ENCODE measurements around the gene PCYOX1L. TPM values are rescaled to one million over a fixed set of nuclear protein-coding genes. Genes with fewer than 3 reads are reported as not detected.

The PCYOX1L gene
- total RNA-seq, 2 experiments from 2014 or later: 21.7 to 22.3 TPM

DNA sequence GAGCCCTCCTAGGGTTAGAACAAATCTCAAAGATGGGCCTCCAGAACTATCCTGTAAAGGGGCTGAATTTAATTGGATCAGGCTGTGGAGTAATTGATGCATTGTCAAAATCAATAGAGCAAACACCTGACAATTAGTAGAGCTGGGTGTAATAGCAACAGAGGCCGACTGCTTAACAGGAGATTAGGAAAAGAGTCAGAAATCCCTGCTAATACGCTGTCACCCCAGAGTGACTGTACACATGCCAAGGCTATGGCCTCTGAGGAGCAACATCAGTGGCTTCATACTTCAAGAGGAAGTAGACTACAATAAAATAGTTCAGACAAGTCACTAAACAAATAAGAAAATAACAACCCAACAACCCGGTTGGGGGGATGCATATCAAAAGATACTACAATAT lies 31.2 kb upstream of the PCYOX1L start:
- CTCF ChIA-PET: interaction anchor here (0.7 to 1.4 kb wide), 2 partner anchors 9 to 46 kb away, joined by 3 to 4 read pairs; no protein-coding TSS in a partner anchor
- POLR2A ChIA-PET: no interaction called here

DNA sequence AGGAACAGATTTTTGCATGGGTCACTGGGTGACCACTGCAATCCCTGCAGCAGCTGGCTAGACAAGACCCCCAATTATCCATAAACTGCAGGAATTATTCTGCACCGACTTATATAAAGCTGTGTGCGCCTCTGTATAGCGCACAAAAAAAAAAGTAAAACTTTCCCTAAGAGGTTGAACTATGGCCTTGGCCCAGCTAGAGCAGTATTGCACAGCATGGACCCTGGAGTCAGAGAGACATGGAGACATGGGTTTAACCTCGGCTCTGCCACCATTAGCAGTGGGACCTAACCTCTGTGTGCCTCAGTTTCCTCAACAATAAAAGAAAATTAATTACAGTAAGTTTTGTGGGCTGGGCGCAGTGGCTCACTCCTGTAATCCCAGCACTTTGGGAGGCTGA lies 29.7 kb upstream of the PCYOX1L start:
- ChIA-PET POLR2A (no interaction called here), CTCF (no interaction called here)

DNA sequence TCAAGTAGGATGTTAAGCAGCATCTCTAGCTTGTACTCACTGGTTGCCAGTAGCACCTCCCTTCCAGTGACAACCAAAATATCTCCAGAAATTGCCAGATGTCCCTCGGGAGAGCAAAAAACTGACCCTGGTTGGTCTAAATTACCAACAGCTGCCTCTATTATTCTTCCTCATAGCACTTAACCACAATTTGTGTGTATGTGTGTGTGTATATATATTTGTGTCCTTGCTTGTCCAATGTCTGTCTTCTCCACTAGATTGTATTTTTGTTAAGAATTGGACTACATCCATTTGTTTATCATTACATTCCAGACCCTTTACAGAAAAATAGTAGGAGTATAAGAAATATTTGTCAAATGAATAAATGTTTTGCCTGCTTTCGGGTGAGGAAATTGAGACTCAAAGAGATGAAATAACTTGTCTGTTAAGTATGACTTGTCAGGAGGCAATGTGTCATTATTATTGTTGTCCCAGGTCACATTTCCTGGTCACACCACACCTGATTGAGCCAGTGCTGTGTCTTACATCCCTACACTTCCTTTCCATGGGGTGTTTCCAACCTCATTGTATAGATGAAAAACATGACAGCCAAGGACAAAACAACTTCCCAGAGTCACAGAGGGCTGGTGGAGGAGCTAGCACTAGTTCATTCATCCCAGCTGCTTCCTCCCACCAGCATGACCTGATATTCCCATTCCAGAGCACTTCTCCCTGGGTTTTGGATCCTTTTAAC lies 24.0 kb upstream of the PCYOX1L start:
- ChIA-PET CTCF (no interaction called here), POLR2A (no interaction called here)

DNA sequence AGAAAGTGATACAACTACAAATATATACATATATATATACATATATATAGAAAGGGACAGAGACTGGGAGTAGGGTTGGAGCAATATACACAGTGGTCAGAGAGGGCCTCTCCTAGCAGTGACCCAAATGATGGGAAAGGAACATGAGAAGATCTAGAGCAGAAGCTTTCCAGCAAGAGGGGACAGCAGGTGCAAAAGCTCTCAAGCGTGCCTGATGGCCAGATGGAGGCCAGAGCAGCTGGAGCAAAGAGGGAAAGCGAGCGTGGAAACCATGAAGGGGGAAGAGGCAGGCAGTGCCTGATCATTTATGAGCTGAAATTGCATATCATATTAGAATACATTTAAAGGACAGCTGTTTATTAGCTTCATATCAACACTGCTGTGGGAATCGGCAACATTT lies 20.1 kb upstream of the PCYOX1L start:
- ChIA-PET CTCF (no interaction called here), POLR2A (no interaction called here)

DNA sequence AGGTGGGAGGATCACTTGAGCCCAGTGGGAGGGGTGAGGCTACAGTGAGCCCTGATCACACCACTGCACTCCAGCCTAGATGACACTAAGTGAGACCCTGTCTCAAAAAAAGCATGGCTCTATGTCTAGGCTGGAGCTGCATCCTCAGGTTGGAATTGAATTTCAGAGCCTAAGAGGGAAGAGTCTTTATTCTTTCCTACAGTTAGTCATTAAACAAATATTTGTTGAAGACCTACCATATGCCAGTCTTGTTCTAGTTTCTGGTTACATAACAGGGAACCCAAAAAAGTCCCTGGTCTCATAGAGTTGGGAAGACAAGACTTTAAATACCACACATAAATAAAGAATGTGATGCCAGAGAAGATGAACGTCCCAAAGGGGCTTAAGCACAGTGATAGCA lies 19.5 kb upstream of the PCYOX1L start:
- POLR2A ChIA-PET: no interaction called here
- CTCF ChIA-PET: no interaction called here

DNA sequence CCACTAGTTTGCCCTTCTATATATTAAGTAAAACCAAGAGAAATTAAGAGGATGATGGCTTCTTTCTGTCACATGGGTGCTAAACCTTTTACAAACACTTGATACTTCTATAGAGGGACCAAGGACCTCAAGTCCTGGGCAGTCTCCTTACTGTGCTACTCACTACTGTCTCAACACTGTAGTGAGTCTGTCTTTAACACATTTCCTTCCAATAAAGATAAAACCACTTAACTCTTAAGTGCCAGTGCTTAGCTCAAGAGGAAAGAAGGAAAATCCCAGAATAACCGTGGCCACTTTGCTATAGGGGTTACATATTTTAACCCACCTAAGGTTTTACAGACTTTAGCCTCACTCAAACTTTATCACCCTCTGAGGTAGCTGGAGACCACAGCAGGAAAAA lies 16.9 kb upstream of the PCYOX1L start:
- POLR2A ChIA-PET: no interaction called here

DNA sequence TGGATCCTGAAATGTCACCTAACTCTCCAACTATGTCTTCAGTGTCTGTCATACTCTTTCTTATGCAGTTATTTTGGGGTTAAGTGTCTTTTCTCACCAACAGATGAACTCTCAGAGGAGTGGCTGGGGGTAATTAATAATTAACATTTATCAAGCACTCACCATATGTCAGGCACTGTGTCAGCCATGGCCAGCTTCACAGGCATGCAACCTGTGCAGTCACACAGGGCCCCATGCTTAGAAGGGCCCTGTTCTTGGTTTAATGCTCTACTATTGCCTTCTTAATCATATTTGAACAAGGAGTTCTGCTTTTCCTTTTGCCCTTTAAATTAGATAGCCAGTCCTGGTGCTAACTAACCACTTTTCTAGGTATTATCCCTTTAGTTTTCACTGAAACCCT lies 16.0 kb upstream of the PCYOX1L start:
- CTCF ChIA-PET: interaction anchor here (1.2 kb wide), 1 partner anchor 25 kb away, joined by 3 read pairs; no protein-coding TSS in a partner anchor
- POLR2A ChIA-PET: interaction anchor here (0.6 kb wide), 1 partner anchor 15 kb away, joined by 3 read pairs; no protein-coding TSS in a partner anchor

More for the DNA sequence above, 16.9 kb upstream of the PCYOX1L start:
- CTCF ChIA-PET: interaction anchor here (0.6 to 1.2 kb wide), 2 partner anchors 26 to 28 kb away, joined by 3 to 4 read pairs; no protein-coding TSS in a partner anchor

DNA sequence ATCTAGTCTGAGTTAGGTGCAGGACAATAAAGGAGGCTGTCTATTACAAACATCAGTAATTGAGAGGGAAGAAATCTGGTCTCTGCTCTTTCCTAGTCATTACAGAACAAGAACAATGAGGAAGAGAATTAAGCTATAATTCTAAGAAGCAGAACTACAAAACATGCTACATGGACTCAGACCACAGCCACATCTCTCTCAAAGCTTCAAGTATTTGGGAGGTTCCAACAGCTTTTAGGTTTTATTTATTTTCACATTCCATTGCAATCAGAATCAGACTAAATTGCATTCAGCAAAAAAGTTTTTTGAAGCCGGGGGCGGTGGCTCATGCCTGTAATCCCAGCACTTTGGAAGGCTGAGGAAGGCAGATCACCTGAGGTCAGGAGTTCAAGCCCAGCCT lies 13.7 kb upstream of the PCYOX1L start:
- CTCF ChIA-PET: interaction anchor here (1.1 to 2.6 kb wide), 4 partner anchors 11 to 29 kb away, joined by 3 to 17 read pairs (median 7); partner anchors contain the start of gene PCYOX1L
- POLR2A ChIA-PET: interaction anchor here (1.4 to 4.9 kb wide), 3 partner anchors 14 to 207 kb away, joined by 3 to 71 read pairs (median 9); partner anchors contain the start of genes CSNK1A1 and PCYOX1L

DNA sequence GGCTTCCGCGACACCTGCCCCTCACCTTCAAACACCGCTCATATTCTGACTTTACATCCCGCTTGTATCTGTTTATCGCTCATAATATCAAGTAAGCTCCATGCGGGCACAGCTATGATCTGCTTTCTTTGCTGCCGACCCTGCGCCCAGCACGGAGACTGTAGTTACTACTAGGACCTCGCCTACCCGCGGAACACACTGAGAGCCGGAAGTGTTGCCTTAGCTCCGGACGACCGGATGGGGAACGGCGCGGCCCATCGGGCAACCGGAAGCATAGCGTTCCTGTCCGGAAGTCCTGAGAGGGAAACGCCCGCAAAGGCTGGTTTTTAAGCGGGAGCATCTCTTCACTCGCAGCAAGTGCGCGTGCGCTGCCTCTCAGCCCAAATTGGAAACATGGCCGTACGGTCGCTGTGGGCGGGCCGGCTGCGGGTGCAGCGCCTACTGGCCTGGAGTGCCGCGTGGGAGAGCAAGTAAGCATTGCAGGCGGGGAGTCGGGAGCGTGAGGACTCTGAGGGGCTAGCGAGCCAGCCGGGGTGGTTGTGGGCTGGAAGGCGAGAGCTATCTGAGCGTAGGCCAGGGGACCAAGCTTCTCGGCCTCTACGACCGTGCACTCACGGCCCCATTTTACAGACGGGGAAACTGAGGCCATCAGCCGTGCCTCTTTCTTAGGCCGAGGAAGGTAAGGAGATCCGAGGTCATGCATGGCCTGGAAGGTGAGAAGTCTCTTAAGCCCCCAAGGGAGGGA lies 12.5 kb upstream of the PCYOX1L start, which contains the start of gene GRPEL2:
GRPEL2 (plus strand) TSS at position 353 of the 745 bp plus-strand sequence; CDS start at position 394, 41 bp downstream.
- ChIA-PET POLR2A (interaction anchor here (0.6 to 4.9 kb wide), 5 partner anchors 9 to 206 kb away, joined by 3 to 71 read pairs (median 4); partner anchors contain the start of genes CSNK1A1 and PCYOX1L), CTCF (interaction anchor here (1.0 to 2.6 kb wide), 6 partner anchors 10 to 28 kb away, joined by 3 to 17 read pairs (median 4); partner anchors contain the start of gene PCYOX1L)

DNA sequence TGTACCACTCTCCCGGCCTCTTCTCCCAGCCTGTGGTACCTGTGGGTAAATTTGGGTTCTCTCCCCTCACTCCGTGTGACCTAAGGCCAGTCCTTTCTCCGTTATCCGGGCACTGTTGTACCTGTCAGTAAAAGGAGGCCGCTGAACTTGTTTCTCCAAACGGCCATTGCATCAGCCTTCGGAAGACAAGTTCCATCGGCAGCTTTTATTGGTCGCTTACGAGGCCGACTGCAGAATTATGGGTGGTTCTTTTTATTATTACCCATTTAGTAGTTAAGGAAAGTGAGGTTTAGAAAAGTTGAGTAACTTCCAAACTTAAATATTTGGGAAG lies 12.0 kb upstream of the PCYOX1L start:
- POLR2A ChIA-PET: interaction anchor here (0.7 to 4.9 kb wide), 3 partner anchors 12 to 379 kb away, joined by 6 to 71 read pairs (median 9); partner anchors contain the start of genes CSNK1A1 and PCYOX1L
- CTCF ChIA-PET: interaction anchor here (0.6 to 2.6 kb wide), 3 partner anchors 9 to 180 kb away, joined by 4 to 17 read pairs (median 8); no protein-coding TSS in a partner anchor

DNA sequence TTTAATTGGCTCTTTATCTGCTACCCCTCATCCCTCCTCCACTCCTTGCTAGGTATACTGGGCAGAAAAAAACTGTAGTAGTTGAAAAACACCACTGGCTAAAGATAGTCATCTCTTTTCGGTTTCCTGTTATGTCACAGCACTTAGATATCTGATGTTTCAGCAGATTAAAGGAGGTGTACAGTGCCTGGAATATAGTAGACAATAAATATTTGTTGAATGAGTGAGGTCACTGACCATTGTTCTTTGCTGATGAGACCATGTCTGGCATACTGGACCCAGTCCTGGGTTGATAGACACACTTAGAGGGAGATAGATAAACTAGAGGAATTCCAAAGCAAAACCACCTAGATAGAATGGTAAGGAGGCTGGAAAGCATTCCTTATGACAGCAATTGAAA lies 9.3 kb upstream of the PCYOX1L start:
- ChIA-PET POLR2A (no interaction called here), CTCF (no interaction called here)

DNA sequence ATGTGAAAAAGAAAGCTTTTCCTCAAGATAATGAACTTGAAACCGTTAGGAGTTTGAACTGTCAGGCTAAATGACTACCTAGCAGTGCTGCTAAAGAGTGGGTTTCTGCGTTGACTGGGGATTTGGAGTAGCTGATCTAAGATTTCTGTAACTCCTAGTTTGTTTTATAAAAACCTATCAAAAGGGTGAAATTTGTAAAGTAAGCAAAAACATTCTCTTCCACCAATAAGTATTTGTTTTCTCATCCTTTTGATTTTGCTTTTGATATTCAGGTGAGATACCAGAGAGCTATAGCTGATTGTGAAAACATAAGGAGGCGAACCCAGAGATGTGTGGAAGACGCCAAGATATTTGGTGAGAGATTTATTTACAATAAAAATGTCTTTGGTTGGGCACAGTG lies 8.5 kb upstream of the PCYOX1L start:
- ChIA-PET CTCF (interaction anchor here (0.9 to 1.2 kb wide), 2 partner anchors 8 to 22 kb away, joined by 3 read pairs; partner anchors contain the start of gene PCYOX1L), POLR2A (no interaction called here)

DNA sequence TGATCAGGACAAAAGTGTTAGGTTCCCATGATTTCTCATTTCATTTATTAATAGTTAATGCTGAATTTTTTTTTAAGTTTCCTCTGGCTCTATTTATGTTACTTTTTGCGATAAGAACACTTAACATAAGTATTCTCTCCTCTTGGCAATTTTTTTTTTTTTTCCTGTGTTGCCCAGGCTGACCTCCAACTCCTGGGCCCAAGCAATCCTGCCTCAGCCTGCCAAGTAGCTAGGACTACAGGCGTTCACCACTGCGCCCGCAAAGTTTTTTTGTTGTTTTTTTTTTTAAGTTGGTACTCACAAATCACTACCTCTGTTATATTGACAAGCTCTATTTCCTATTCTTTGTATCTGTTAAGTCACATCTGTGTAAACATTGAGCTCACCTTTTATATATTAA lies 5.7 kb upstream of the PCYOX1L start:
- POLR2A ChIA-PET: no interaction called here
- CTCF ChIA-PET: no interaction called here

DNA sequence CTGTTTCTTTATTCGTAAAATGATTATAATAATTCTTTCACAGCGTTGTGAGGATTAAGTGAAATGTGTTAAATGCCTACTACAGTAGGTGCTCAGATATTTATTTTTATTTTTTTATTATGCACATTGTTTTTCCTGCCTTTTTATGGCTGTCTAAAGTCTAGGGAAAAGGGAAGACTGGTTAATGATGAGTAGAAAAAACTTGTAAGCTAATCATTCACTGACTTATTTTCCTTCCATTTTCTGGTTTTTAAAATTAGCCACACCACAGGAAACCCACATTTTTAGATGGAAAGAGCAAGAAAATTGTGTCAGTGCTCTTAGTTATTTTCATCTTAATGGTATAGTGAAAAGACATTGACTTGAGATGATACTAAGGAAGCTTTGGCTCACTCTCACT lies 3.9 kb upstream of the PCYOX1L start:
- ChIA-PET CTCF (interaction anchor here (1.2 to 3.5 kb wide), 3 partner anchors 9 to 18 kb away, joined by 3 to 17 read pairs (median 3); partner anchors contain the start of gene GRPEL2), POLR2A (interaction anchor here (0.7 kb wide), 1 partner anchor 9 kb away, joined by 3 read pairs; the partner anchor contains the start of gene GRPEL2)

DNA sequence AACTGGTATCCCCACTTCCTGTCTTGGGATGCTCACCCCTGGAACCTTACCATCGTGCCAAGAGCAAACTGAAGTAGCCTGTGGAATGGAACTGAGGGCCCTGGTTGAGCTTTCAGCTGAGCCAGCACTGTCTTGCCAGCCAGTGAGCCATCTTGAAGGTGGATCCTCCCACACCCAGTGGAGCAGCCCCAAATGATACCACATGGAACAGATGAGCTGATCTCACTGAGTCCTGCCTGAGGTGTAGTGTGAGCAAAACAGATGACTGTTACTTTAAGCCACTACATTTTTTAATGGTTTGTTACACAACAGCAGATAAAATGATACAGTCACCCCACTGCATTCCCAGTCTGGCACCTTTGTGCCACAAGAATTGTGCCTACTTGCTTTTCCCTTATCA lies 2.2 kb upstream of the PCYOX1L start:
- CTCF ChIA-PET: interaction anchor here (1.5 to 3.5 kb wide), 2 partner anchors 10 to 16 kb away, joined by 3 to 17 read pairs; partner anchors contain the start of gene GRPEL2
- POLR2A ChIA-PET: interaction anchor here (6.0 kb wide), 1 partner anchor 10 kb away, joined by 71 read pairs; the partner anchor contains the start of gene GRPEL2

DNA sequence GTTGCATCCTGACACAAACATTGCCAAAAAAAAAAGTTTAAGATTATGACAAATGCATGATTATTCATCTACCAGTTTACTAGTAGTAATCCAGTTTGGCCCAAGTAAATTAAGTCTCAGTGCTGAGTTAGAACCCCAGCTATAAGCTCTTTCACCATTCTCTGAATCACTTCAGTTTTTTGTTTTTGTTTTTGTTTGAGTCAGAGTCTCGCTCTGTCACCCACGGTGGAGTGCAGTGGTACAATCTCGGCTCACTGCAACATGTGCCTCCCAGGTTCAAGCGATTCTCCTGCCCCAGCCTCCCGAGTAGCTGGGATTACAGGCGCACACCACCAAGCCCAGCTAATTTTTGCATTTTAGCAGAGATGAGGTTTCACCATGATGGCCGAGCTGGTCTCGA lies 1.5 kb upstream of the PCYOX1L start:
- ChIA-PET POLR2A (interaction anchor here (6.0 kb wide), 1 partner anchor 11 kb away, joined by 71 read pairs; the partner anchor contains the start of gene GRPEL2), CTCF (interaction anchor here (2.5 to 3.5 kb wide), 2 partner anchors 11 to 26 kb away, joined by 8 to 17 read pairs; partner anchors contain the start of gene GRPEL2)

DNA sequence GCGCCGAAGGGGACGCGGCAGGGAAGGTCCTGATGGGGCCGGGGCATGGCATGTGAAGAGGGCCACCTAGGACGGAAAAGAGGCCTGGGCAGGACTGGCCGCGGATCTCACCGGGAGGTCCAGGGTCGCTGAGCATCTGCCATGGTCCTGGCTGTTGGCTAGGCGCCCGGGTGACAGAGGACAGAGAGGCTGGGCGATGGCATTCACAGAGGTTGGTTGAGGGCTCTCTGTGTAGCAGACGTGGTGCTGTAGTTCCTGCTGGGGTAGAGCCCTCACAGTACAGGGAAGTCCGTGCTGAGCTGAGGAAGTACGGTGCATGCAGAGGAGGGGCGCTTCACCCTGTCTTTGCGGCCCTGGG lies 427 bp downstream of the PCYOX1L start:
- ChIA-PET POLR2A (interaction anchor here (1.0 to 6.0 kb wide), 3 partner anchors 9 to 192 kb away, joined by 6 to 71 read pairs (median 6); partner anchors contain the start of gene GRPEL2), CTCF (interaction anchor here (1.0 to 2.5 kb wide), 6 partner anchors 9 to 41 kb away, joined by 3 to 11 read pairs (median 7); partner anchors contain the start of gene GRPEL2)

DNA sequence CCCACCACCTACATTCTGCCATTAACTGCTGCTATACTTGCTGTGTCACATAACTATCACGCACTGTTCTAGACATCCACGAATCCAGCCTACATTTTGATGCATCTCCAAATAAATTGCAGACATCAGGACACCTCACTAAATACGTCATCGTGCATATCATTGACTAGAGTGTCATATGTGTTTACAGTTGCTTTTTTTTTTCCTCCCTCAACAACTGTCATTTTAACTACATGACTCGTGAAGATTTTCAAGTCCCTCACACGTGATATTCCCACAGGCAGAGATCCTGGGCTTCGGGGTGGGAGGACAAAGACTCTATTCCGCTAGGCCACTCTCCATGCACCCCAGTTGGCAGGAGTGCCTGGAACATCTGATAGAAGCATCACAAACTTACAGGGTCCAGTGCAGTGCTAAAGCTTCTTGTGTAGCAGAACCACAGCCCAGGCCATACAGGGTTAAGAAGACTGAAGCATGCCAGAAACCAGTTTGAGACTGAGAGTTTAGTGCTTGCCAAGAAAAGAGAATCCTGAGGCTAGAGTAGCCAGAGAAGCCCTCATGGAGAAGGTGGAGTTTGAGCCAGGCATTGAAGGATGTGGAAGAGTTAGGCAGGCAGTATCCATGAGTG lies 1.1 kb downstream of the PCYOX1L start:
- ChIA-PET CTCF (interaction anchor here (1.4 to 2.4 kb wide), 4 partner anchors 12 to 42 kb away, joined by 4 to 8 read pairs (median 7); partner anchors contain the start of gene GRPEL2), POLR2A (interaction anchor here (1.0 to 6.0 kb wide), 2 partner anchors 8 to 13 kb away, joined by 6 to 71 read pairs; partner anchors contain the start of gene GRPEL2)

DNA sequence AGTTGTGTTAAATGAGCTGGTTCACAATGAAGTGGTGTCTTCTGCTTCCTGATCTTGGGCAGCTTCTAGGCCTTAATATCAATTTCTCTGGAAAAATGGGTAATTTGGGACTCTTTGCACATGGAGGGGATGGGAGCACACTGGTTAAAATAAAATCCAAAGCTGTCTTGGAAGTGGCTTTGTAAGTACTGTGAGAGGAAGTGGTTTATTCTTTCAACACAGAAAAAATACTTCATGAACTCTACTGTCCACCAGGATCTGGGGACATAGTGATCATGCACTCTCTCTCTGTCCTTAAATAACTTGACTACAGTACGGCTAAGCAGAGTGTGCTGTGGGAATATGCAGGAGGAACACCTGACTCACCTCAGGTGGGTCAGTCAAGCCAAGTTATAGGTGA lies 2.4 kb downstream of the PCYOX1L start:
- ChIA-PET POLR2A (interaction anchor here (6.0 kb wide), 1 partner anchor 14 kb away, joined by 71 read pairs; the partner anchor contains the start of gene GRPEL2), CTCF (interaction anchor here (1.4 to 2.4 kb wide), 2 partner anchors 12 to 22 kb away, joined by 3 to 8 read pairs; no protein-coding TSS in a partner anchor)

Data from activated CD8-positive, alpha-beta memory T cell treated with anti-CD3 and anti-CD28 coated beads for 36 hours (primary cell).